ENCODE data around the gene TBC1D13. TPM values are rescaled to one million over a fixed set of nuclear protein-coding genes. Genes with fewer than 3 reads are reported as not detected.

The TBC1D13 gene
- polyA plus RNA-seq, 3 donors: 37.2 to 41.6 (median 38.7) TPM

Other genes with a start within 250 kb of the TBC1D13 start
- 100 to 1,000 TPM; 329 to 433 (median 374) TPM for gene SPTAN1, start 234.7 kb upstream of the TBC1D13 start, polyA plus RNA-seq (ENCODE audit: insufficient read length in 3 of 3)
- gene DYNC2I2, start 130.4 kb upstream of the TBC1D13 start, polyA plus RNA-seq (ENCODE audit: insufficient read length in 3 of 3): 10 to 100 TPM; 51.3 to 81.2 (median 77.3) TPM
- gene SET, start 98.0 kb upstream of the TBC1D13 start, polyA plus RNA-seq (ENCODE audit: insufficient read length in 3 of 3): 100 to 1,000 TPM; 503 to 755 (median 654) TPM
- gene PKN3, start 84.8 kb upstream of the TBC1D13 start, polyA plus RNA-seq (ENCODE audit: insufficient read length in 3 of 3): 10 to 100 TPM; 11.6 to 14.0 (median 12.8) TPM
- gene ZDHHC12, start 63.1 kb upstream of the TBC1D13 start, polyA plus RNA-seq (ENCODE audit: insufficient read length in 3 of 3): 10 to 100 TPM; 14.8 to 20.5 (median 18.8) TPM
- 10 to 100 TPM; 30.9 to 39.2 (median 38.0) TPM for gene ZER1, start 15.3 kb upstream of the TBC1D13 start, polyA plus RNA-seq (ENCODE audit: insufficient read length in 3 of 3)
- gene ENDOG, start 31.2 kb downstream of the TBC1D13 start, polyA plus RNA-seq (ENCODE audit: insufficient read length in 3 of 3): 10 to 100 TPM in 1 of 3 donors, 1 to 10 TPM in 2; 7.5 to 13.2 (median 8.5) TPM
- 10 to 100 TPM; 31.7 to 39.8 (median 34.2) TPM for gene SPOUT1, start 42.5 kb downstream of the TBC1D13 start, polyA plus RNA-seq (ENCODE audit: insufficient read length in 3 of 3)
- 10 to 100 TPM; 14.5 to 27.9 (median 22.0) TPM for gene KYAT1, start 94.7 kb downstream of the TBC1D13 start, polyA plus RNA-seq (ENCODE audit: insufficient read length in 3 of 3)
- 10 to 100 TPM; 26.9 to 34.5 (median 28.0) TPM for gene LRRC8A, start 94.9 kb downstream of the TBC1D13 start, polyA plus RNA-seq (ENCODE audit: insufficient read length in 3 of 3)
- gene PHYHD1, start 133.7 kb downstream of the TBC1D13 start, polyA plus RNA-seq (ENCODE audit: insufficient read length in 3 of 3): 10 to 100 TPM; 51.6 to 62.8 (median 56.2) TPM
- 10 to 100 TPM; 13.0 to 17.6 (median 14.2) TPM for gene DOLK, start 160.3 kb downstream of the TBC1D13 start, polyA plus RNA-seq (ENCODE audit: insufficient read length in 3 of 3)
- 10 to 100 TPM; 45.1 to 51.0 (median 46.6) TPM for gene NUP188, start 160.4 kb downstream of the TBC1D13 start, polyA plus RNA-seq (ENCODE audit: insufficient read length in 3 of 3)
- 100 to 1,000 TPM in 2 of 3 donors, 10 to 100 TPM in 1; 88.6 to 172 (median 117) TPM for gene SH3GLB2, start 241.1 kb downstream of the TBC1D13 start, polyA plus RNA-seq (ENCODE audit: insufficient read length in 3 of 3)
- 10 to 100 TPM; 16.8 to 28.5 (median 21.2) TPM for gene MIGA2, start 249.4 kb downstream of the TBC1D13 start, polyA plus RNA-seq (ENCODE audit: insufficient read length in 3 of 3)